ENCODE data around the gene BCAS3.

The BCAS3 gene

DNA sequence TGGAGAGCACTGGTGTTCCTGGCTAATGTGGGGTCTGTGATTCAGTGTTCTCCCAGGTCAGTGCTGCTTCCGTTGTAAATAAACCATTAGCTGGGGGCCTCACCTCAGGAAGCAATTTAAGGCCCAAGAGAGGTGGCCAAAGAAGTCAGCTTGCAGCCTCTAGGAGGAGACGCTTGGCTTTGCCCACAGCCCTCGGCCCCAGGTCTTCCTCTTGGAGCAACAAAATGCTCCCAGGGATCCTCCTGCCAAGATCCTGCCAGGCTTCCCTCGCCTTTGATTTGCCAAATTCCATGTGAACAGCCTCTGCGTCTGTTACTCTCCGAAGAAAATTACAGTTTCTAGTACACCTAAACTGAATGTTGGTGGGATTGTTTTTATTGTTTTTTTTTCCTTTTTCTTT is 659.6 kb downstream of the BCAS3 start:
- TF ChIP-seq, protein P1, sequence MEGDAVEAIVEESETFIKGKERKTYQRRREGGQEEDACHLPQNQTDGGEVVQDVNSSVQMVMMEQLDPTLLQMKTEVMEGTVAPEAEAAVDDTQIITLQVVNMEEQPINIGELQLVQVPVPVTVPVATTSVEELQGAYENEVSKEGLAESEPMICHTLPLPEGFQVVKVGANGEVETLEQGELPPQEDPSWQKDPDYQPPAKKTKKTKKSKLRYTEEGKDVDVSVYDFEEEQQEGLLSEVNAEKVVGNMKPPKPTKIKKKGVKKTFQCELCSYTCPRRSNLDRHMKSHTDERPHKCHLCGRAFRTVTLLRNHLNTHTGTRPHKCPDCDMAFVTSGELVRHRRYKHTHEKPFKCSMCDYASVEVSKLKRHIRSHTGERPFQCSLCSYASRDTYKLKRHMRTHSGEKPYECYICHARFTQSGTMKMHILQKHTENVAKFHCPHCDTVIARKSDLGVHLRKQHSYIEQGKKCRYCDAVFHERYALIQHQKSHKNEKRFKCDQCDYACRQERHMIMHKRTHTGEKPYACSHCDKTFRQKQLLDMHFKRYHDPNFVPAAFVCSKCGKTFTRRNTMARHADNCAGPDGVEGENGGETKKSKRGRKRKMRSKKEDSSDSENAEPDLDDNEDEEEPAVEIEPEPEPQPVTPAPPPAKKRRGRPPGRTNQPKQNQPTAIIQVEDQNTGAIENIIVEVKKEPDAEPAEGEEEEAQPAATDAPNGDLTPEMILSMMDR (IDR thresholded peaks at IDR 0.05; ENCODE audit: control insufficient read depth, insufficient read depth, low read depth, low read length, missing control alignments) = no peak
- H3K4me3 ChIP-seq (ENCODE audit: control insufficient read depth, low read depth, low read length) = no peak overlapping the region
- no peak for DNase-seq (ENCODE audit: low read depth)

DNA sequence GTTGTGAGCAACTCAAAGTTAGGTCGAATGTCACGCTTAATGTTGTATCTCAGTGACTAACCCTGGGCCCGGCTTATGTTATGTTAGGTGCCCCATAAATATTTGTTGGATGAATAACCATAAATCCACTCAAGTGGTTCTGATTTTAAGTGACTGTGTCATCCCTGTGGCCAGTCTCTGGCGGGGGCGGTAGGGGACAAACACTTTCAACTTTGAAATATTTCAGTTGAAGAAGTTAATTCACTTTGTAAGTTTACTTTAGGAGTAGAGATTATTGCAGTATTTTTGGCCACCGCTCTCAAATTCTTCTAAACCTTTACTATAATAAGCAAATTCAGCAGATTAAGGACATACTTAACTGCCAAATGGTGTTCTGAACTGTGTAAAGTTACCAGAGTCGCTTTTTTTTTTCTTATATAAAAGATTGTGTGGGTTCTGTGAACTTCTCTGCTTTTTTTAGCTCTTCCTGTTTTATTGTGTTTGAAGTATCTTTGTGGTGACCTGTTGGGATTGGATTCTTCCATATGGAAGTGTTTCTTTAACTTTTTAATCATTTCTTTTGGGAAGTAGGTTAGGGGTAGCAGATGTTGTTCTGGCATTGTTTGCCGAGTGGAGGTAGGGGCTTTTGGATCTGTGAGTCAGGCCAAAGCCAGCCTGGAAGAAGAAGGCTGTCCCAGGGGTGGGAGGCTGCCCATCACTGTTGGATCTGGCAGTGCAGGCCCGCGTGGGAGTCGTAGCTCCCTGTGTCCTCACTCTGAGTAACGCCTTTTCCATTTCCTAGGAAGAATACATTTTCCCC is 660.5 kb downstream of the BCAS3 start:
- no peak overlapping the region for H3K4me3 ChIP-seq (ENCODE audit: control insufficient read depth, low read depth, low read length)
- TF ChIP-seq, protein P1 (IDR thresholded peaks at IDR 0.05; ENCODE audit: control insufficient read depth, insufficient read depth, low read depth, low read length, missing control alignments) = no peak
- DNase-seq (ENCODE audit: low read depth) = peak; percentile 75

DNA sequence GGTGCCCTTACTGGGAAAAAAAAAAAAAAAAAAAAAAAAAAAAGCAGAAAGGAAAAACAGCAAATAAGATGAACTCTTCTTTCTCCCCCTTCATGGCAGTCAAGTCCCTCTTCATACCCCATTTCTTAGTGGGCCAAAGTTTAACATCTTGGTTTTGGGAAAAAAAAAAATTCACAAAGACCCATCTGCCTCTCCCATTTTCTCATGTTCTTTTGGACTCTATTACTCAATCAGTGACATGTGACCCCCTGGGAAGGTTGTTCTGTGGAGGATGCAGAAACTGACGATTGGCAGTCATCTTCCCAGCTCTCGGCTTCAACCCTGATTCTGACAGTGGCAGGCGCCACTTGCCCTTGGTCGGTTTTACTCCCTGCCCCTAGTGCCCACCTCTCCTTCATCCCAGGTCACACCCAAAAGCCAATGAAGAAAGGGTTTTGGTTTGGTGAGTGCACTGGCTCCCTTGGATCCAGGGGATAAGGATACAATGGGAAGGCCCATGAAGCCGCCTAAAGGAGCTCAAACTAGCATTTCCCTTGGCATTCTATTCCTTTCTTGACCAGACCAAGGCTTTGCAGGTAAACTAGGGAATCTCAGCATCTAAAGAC is 661.3 kb downstream of the BCAS3 start:
- no peak for DNase-seq (ENCODE audit: low read depth)
- TF ChIP-seq, protein P1 (IDR thresholded peaks at IDR 0.05; ENCODE audit: control insufficient read depth, insufficient read depth, low read depth, low read length, missing control alignments) = no peak
- H3K4me3 ChIP-seq (ENCODE audit: control insufficient read depth, low read depth, low read length) = no peak overlapping the region

DNA sequence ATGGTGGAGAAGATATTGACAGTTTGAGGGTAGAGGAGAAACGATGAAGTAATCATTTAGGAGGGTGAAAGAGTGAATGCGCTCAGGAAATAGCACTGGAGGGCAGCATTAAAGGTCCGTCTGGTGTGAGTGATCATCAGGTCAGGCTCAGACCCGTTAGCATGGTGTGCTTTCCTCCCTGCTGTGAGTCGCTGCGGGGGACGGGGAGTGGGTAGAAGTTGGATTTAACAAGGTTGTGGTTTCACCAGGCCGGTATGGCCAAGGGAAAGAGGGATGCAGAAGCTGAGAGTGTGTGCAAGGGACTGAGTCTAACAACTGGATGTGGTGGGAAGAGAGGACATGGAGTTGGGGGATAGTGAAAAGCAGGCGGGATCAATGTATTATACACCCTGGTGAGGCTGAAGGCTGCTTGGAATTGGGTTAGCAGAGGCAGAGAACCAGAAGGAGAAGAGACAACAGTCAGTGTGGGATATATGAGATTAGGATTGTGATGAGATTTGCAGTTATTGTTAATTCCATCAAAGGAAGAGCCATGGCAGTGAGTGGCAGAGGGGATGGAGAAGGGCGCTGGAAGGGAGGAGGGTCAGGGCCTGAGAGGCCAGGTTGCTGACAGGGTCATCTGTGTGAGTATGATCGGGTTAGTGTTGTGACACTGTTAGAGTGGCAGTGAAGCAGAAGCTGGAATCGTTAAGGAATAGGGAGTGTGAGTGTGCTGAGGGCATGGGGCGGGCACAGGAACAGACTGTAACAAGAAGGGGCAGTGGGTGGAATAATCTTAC is 663.0 kb downstream of the BCAS3 start:
- H3K4me3 ChIP-seq (ENCODE audit: control insufficient read depth, low read depth, low read length) = no peak overlapping the region
- TF ChIP-seq, protein P1 (IDR thresholded peaks at IDR 0.05; ENCODE audit: control insufficient read depth, insufficient read depth, low read depth, low read length, missing control alignments) = no peak
- no peak for DNase-seq (ENCODE audit: low read depth)

DNA sequence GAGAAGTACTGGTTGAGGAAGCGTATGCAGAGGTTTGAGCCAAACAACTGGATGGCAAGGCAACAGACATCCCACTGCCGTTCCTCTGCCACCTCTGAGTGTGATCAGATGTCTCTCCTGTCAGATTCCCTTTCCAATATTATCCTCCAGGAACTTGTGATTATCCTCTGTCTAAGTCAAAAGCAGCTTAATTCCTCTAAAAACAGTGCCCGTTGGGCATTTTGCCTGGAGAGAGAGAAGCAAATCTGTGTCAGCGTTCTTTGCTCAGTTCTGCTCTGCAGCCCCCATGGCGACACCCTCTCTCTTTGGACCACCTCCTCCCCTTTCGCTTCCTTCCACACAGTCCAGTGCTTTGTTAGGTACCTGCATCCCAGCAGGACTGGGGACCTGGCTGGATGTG is 665.9 kb downstream of the BCAS3 start:
- no peak overlapping the region for H3K4me3 ChIP-seq (ENCODE audit: control insufficient read depth, low read depth, low read length)
- TF ChIP-seq, protein P1 (IDR thresholded peaks at IDR 0.05; ENCODE audit: control insufficient read depth, insufficient read depth, low read depth, low read length, missing control alignments) = no peak
- DNase-seq (ENCODE audit: low read depth) = no peak

DNA sequence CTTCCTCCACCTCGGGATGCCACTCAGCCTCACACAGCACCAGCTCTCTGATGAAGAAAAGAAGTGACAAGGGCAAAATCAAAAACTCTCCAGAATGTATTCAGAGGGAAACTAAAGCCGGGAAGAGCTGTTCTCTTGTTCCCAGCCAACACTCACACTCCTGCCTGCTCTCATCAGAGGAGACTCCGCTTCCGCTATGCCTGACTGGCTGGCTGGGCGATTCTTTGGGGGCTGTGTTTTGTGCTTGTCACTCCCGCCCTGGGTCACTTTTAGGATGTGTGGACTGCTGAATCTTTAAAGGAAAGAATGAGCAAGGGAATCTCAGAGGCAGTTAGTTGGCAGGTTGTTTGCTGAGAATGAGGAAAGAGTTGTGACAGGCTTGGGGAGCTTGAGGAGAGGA is 667.4 kb downstream of the BCAS3 start:
- TF ChIP-seq, protein P1 (IDR thresholded peaks at IDR 0.05; ENCODE audit: control insufficient read depth, insufficient read depth, low read depth, low read length, missing control alignments) = no peak
- DNase-seq (ENCODE audit: low read depth) = no peak
- H3K4me3 ChIP-seq (ENCODE audit: control insufficient read depth, low read depth, low read length) = no peak overlapping the region
